ENCODE data around the gene NEK8. TPM values are rescaled to one million over a fixed set of nuclear protein-coding genes. Genes with fewer than 3 reads are reported as not detected.
A peak's percentile ranks its signal among the peaks of the same experiment; 100 is the strongest.
"Not testable (repeated sequence)": the region's sequence is repeated elsewhere in the genome, so short reads cannot be mapped to it uniquely, and the experiment has no call there.

The NEK8 gene
- total and polyA plus RNA-seq, 7 donors = 0.16 to 6.3 (median 1.6) TPM

DNA sequence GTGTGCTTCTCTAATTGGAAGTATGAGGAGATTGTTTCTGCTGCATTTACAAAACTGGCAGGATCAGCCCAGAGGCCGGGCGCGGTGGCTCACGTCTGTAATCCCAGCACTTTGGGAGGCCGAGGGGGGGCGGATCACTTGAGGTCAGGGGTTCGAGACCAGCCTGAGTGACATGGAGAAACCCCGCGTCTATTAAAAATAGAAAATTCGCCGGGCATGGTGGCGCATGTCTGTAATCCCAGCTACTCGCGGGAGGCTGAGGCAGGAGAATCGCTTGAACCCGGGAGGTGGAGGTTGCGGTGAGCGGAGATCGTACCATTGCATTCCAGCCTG lies 7.6 kb upstream of the NEK8 start:
- intact Hi-C loops (cut with DNase I) = loop anchor here (10.0 kb wide), 1 partner anchor 574 kb away; the partner anchor contains the start of gene NUFIP2
- DNase-seq = peak; percentile 63
- TF ChIP-seq, protein P1, sequence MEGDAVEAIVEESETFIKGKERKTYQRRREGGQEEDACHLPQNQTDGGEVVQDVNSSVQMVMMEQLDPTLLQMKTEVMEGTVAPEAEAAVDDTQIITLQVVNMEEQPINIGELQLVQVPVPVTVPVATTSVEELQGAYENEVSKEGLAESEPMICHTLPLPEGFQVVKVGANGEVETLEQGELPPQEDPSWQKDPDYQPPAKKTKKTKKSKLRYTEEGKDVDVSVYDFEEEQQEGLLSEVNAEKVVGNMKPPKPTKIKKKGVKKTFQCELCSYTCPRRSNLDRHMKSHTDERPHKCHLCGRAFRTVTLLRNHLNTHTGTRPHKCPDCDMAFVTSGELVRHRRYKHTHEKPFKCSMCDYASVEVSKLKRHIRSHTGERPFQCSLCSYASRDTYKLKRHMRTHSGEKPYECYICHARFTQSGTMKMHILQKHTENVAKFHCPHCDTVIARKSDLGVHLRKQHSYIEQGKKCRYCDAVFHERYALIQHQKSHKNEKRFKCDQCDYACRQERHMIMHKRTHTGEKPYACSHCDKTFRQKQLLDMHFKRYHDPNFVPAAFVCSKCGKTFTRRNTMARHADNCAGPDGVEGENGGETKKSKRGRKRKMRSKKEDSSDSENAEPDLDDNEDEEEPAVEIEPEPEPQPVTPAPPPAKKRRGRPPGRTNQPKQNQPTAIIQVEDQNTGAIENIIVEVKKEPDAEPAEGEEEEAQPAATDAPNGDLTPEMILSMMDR (IDR thresholded peaks at IDR 0.05) = peak in 1 of 4 experiments; percentile 4
- 7 to 33% methylated on average over 19 of the region's 19 CpGs for WGBS, 2 donors
- peaks cover 17 to 38% (median 27%) of the 10 kb centered on the region in 4 donors for H3K36me3 ChIP-seq
- H3K4me1 ChIP-seq = peaks cover 0 to 75% (median 59%) of the 10 kb centered on the region in 4 donors
- H3K27me3 ChIP-seq, H3K9me3 ChIP-seq: not testable (repeated sequence)
- H3K27ac ChIP-seq = peak overlapping the region in 3 of 4 donors; percentile 94 to 95 (median 94)
- H3K4me3 ChIP-seq = peak overlapping the region; percentile 73 to 95 (median 84)

DNA sequence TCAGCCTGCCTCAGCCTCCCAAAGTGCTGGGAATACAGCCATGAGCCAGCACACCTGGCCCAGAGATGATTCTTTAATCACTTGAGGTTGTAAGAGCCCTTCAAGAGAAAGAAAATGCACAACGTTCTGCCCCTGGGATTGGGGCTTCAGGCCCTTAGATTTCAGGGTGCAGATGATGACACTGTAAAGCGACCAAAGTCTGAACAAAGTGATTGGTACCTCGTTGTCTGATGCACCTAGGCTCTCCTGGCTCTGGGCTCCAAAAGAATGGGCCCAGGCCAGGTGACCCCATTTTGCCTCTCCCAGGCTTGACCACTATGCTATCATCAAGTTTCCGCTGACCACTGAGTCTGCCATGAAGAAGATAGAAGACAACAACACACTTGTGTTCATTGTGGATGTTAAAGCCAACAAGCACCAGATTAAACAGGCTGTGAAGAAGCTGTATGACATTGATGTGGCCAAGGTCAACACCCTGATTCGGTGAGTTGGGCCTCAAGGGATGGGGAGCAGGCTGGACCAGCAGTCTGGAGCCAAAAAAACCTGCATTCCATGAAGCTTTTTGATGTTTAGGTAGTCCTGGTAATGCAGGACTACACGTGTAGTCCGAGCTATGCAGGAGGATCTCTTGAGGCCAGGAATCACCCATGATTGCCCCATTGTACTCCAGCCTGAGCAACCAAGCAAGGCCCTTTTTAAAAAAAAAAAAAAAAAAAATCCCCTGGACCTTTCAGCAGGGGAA lies 6.0 kb upstream of the NEK8 start:
- WGBS, 2 donors = 48 to 72% methylated on average over 7 of the region's 7 CpGs
- H3K27me3 ChIP-seq = peaks cover 0 to 8% (median 0%) of the 10 kb centered on the region in 3 donors
- peaks cover 0 to 71% (median 60%) of the 10 kb centered on the region in 4 donors for H3K4me1 ChIP-seq
- TF ChIP-seq, protein P1 (IDR thresholded peaks at IDR 0.05) = no peak
- TF ChIP-seq POLR2AphosphoS5 (IDR thresholded peaks at IDR 0.05) (no peak), EP300 (IDR thresholded peaks at IDR 0.05) (no peak), POLR2A (IDR thresholded peaks at IDR 0.05) (no peak)
- H3K27ac ChIP-seq = no peak overlapping the region
- H3K9me3 ChIP-seq = no peaks in the 10 kb centered on the region
- no peak overlapping the region for H3K4me3 ChIP-seq
- no peak for DNase-seq
- H3K36me3 ChIP-seq = peaks cover 17 to 38% (median 27%) of the 10 kb centered on the region in 4 donors
- intact Hi-C loops (cut with DNase I) = loop anchor here (10.0 kb wide), 1 partner anchor 572 kb away; the partner anchor contains the start of gene NUFIP2

DNA sequence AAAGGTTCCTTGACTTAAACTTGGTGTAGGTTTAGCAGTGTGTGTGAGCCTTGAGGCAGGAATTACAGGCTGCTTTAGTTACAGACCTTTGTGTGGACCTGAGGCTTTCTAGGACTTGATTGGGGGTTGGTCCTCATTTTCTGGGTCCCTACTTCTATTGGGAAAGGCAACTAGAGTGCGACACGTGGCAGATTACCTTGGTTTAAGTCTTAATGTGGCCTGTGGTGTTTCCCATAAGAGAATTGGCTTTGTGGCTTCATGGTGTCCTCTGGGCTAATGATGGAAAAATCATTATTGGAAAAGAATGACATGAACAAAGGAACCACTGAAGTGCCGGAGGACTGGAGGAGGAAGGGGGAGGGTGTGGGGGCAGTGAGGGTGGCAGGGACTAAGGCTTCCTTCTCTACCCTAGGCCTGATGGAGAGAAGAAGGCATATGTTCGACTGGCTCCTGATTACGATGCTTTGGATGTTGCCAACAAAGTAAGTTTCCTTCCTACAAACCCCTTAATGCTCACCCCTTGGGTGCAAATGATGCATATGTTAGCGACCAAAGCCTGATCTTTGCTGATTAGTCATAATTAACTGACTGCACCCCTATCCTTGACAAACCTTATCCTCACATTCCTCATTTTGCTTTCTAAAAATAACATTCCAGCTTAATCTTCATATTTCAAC lies 5.3 kb upstream of the NEK8 start:
- TF ChIP-seq POLR2AphosphoS5 (IDR thresholded peaks at IDR 0.05) (no peak), EP300 (IDR thresholded peaks at IDR 0.05) (no peak), POLR2A (IDR thresholded peaks at IDR 0.05) (no peak)
- TF ChIP-seq, protein P1 (IDR thresholded peaks at IDR 0.05) = no peak
- 62 to 79% methylated on average over 6 of the region's 6 CpGs for WGBS, 2 donors
- Histone ChIP-seq H3K36me3 (peaks cover 17 to 38% (median 27%) of the 10 kb centered on the region in 4 donors), H3K4me3 (no peak overlapping the region), H3K4me1 (peaks cover 0 to 71% (median 62%) of the 10 kb centered on the region in 4 donors), H3K9me3 (no peaks in the 10 kb centered on the region), H3K27ac (no peak overlapping the region), H3K27me3 (peaks cover 0 to 8% (median 0%) of the 10 kb centered on the region in 3 donors)
- intact Hi-C loops (cut with DNase I) = loop anchor here (10.0 kb wide), 1 partner anchor 572 kb away; the partner anchor contains the start of gene NUFIP2
- no peak for DNase-seq

DNA sequence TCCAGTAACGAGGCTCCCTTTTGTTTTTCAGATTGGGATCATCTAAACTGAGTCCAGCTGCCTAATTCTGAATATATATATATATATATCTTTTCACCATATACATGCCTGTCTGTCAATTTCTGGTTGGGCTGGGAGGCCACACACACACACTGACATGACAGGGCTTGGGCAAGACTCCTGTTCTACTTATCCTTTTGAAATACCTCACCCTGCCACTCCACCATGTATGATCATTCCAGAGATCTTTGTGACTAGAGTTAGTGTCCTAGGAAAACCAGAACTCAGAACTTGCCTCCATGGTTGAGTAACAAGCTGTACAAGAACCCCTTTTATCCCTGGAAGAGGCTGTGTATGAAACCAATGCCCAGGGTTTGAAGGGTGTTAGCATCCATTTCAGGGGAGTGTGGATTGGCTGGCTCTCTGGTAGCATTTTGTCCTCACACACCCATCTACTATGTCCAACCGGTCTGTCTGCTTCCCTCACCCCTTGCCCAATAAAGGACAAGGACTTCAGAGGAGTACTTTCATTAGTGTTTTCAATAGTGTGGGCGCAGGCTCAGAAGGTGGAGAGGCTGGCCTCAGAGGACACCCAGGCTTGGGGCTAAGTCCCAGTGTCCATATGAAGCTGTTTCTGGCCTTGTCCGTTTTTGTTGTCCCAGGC lies 4.6 kb upstream of the NEK8 start:
- H3K27me3 ChIP-seq, H3K4me3 ChIP-seq, H3K9me3 ChIP-seq, DNase-seq, H3K27ac ChIP-seq: not testable (repeated sequence)
- WGBS, 2 donors = 43 to 71% methylated on average over 4 of the region's 4 CpGs
- intact Hi-C loops (cut with DNase I) = loop anchor here (10.0 kb wide), 1 partner anchor 571 kb away; the partner anchor contains the start of gene NUFIP2
- peaks cover 0 to 65% (median 56%) of the 10 kb centered on the region in 4 donors for H3K4me1 ChIP-seq
- H3K36me3 ChIP-seq = peaks cover 17 to 38% (median 27%) of the 10 kb centered on the region in 4 donors
